GM21825 (cell line): ENCODE data around the gene COQ7.
A peak's percentile ranks its signal among the peaks of the same experiment; 100 is the strongest.

ENCODE experiments used
- ATAC-seq: cut with Tn5 transposase; IDR thresholded peaks from one replicate; pipeline ENCODE4 v1.9.1; 2021; ENCODE audit warnings: mild to moderate bottlenecking, moderate library complexity; ENCODE audit not compliant: unreplicated experiment

Gene COQ7

DNA sequence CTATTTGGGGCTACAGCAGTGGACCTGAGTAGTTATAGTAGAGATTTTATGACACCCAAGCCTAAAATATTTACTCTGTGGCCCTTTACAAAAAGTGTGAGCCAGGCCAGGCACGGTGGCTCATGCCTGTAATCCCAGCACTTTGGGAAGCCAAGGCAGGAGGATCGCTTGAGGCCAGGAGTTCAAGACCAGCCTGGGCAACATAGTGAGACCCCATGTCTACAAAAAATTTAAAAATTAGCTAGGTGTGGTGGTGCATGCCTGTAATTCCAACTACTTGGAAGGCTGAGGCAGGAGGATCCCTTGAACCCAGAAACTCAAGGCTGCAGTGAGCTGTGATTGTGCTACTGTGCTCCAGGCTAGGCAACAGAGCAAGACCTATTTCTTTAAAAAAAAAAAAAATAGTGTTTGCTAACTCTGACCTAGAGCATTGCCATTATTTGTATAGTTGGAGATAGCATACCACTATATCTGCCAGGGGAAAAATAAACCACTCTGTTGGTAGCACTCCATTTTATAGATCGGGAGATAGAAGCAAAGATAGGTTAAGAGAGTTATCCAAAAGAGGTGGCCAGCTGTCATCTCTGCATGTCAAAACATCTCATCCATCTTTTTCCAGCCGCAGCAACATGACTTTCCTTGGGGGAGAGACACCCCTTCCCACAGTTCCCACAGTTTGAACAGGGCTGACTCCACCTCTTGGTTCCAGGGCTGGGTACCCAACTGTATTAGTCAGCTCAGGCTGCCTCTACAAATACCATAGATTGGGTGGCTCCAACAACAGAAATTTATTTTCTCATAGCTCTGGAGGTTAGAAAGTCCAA, 43.3 kb downstream of the COQ7 start:
- ATAC-seq, result no peak

DNA sequence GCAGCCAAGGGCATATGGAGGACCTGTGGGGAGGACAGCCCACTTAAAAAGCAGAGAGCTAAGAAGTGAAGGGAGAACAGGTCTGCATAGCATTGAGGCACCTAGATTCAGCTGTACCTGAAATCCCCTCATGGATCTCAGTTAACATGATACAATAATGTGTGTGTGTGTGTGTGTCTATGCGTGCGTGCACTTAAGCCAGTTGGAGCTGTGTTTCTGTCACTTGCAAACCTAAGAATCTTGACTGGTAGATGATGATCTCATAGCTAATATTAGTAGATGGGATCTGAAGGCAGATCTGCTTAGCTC, 44.6 kb downstream of the COQ7 start:
- ATAC-seq, result no peak

DNA sequence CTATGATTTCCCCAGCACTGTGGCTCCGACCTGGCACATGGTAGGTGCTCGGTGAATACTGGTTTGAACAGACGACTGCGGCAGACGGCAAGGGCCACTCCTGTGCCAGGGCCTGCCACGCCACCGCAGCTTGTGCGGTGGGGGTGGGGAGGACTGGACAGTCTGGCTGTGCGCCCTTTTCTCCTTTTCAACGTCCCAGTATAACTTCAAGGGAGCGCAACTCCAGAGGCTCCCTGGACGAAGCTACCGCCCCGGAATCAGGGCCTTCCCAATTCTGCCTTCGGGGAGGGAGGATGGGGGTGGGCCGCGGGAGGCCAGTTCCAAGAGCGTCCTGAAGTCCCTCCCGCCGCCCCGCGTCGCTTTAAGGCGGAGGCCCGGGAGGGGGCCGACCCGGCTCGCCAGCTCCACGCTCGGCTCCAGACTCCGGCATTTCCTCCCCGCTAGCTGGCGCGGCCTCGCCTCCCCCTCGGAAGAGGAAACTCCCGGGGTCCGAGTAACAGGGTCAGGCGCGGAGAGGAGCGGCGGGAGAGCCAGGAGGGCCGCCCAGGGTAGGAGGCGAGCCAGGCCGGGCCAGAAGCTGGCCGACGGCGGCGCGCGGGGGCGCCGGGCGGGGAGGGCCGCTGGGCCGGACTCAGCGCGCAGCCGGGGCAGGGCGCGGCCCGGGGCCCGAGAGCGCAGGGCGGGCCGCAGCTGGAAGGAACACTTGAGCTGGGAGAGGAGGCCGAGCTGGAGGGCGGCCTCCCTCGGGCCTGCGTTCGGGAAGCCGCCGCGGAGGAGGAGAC, 46.4 kb downstream of the COQ7 start, which contains the start of gene ITPRIPL2:
Gene ITPRIPL2, plus strand, starts transcription at position 388 of the 782 bp plus-strand sequence. CDS start 498 bp downstream, outside the sequence.
- ATAC-seq, result no peak

DNA sequence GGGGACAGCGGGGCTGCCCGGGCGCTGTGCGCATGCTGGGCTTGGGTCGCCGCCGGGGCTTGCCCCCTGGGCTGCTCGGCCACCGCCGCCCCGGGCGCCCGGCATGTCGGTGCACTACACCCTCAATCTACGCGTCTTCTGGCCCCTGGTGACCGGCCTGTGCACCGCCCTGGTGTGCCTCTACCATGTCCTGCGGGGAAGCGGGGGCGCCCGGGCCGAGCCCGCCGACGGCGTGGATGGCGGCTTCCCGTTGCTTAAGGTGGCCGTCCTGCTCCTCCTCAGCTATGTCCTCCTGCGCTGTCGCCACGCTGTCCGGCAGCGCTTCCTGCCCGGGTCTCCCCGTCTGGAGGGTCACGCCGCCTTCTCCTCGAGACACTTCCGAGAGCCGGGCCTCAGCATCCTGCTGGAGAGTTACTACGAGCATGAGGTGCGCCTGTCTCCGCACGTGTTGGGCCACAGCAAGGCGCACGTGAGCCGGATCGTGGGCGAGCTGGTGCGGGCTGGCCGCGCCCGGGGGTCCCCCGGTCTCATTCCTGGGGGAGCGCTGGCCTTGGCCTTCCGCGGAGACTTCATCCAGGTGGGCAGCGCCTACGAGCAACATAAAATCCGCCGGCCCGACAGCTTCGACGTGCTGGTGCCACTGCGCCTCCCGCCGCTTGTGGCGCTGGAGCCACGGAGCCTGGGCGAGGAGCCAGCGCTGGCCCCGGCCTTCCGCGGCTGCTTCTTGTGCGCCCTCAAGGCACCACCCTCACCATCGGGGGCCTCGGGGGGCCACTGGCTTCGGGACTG, 47.1 kb downstream of the COQ7 start:
- ATAC-seq, result no peak

DNA sequence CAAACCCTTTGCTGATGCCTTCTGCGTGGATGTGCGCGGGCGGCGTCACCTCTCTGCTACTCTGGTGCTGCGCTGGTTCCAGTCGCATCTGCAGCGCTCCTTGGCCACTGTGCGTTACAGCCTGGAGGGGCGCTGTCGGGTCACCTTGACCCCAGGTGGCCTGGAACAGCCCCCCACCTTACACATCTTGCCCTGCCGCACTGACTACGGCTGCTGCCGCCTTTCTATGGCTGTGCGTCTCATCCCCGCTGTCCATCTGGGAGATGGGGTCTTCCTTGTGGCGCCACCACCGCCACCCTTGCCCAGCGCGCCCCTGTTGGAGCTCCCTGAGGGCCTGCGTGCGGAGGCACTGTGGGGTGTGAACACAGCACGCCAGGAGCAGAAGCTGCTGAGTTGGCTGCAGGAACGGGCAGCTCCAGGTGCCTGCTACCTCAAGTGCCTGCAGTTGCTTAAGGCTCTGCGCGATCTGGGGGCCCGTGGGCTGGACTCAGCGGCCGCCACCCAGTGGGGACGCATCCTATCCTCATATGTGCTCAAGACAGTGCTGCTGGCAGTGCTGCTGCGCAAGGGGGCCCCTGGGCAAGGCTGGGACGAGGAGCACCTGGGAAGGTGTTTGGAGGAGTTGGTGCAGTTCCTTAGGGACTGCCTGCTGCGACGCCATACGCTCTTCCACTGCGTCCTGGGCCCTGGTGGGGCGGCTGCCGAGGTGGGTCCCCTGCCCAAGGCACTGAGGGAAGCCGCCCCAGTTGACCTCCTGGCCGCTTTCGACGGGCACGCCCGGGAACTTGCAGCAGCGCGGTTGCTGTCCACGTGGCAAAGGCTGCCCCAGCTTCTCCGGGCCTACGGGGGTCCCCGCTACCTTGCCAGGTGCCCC, 48.0 kb downstream of the COQ7 start:
- ATAC-seq, result no peak

DNA sequence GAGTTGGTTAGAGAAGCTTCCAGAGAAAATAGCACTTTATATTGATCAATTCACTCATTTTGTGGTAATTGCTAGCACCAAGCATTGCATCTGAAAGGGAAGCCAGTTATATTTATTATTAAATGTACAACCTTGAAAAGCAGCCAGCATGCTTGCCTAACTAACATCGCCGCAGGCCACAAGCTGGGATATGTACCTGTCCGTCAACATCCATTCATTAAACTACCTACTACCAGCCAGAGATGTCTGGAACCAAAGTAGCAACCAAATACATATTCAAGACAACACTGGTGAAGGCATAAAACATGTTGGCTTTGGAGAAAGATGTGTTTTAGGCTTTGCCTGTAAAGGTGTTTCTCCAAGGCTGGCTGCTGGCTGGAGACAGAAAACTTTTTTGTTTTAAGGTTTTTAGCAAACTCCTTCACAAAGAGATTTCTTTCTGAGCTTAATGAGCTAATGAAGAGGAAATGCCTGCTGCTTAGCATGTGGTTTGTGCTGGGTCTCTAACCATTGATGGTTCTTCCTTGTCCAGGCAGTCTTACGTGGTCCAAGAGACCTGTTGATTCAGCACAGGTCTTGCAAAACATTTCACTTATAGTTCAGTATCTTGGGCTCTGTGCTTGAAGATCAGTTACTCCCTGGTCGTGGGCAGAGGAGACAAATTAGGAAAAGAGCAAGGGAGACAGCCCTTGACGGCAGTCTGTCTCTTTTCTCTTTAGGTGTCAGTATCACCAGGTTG, 49.5 kb downstream of the COQ7 start:
- ATAC-seq, result no peak

DNA sequence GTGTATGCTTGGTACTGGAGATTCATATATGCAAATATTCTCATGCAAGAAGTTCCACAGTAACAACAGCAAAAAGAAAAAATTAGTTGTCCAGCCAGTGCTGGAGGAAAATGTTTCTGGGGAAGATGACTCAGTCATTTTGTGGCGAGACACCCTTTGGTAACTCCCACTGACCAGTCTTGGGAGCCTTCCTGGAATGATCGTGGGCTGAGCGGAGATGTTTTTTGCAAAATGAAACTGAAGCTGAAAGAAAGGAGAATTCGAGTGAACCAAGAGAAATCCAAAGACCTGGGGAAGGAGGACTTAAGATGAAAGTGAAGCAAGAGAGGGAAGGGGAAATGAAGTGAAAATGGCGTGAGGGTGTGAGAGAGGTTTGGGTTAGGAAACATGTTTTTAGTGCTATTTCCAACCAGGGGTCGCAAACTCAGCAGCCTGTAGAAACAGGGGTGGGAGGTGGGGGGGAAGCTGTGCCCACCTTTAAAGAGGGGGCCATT, 51.6 kb downstream of the COQ7 start:
- ATAC-seq, result no peak

DNA sequence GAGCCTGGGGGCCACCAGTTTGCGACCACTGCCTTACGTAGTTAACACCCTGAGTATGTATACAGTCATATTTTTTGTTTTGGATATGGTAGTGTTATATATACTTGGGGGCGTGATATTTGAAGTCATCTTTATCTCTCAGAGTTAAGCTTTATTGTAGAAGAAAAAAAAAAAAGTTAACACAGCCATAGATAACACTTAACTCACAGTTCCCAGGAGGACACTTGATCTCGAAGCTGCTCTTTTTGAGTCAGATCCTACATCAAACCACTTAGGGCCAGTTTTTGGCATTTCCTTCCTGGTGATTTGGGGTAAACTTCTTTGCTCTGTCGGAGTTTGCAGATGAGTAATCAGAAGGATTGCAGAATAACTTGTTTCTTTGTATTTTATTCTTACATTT, 52.1 kb downstream of the COQ7 start:
- ATAC-seq, result no peak

DNA sequence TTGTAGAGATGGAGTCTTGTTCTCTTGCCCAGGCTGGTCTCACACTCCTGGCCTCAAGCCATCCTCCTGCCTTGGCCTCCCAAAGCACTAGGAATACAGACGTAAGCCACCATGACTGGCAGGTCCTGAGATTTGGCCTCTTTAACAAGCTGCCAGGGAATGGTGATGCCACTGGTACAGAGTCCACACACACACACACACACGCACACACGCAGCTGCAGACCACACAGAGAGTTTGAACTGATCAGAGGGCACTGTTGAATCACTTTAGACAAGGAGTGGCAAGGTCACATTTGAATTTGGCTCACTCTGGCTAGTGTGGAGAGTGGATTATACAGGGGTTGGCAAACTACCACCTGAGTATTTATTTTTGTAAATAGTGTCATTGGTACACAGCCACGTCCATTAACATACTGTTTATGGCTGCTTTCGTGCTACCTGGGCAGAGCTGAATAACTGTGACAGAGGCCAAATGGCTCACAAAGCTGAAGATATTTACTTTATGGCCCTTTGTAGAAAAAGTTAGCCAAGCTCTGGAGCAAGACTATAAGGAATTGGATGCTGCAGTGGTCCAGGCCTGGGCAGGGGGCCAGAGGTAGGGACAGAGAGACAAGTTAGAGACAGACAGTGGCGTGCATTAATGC, 56.2 kb downstream of the COQ7 start:
- no peak for ATAC-seq

DNA sequence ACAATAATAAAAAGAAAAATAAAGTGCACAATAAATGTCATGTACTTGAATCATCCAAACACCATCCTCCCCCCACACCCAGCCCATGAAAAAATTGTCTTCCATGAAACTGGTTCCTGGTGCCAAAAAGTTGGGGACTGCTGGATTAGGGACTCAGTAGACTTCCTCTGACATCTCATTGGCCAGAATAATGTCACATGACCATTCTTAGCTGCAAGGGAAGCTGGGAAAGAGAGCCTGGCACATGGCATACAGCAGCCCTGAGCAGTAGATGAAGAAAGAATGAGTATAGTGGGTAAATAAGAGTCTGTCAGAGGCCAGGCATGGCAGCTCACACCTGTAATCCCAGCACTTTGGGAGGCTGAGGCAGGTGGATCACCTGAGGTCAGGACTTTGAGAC, 58.9 kb downstream of the COQ7 start:
- no peak for ATAC-seq

DNA sequence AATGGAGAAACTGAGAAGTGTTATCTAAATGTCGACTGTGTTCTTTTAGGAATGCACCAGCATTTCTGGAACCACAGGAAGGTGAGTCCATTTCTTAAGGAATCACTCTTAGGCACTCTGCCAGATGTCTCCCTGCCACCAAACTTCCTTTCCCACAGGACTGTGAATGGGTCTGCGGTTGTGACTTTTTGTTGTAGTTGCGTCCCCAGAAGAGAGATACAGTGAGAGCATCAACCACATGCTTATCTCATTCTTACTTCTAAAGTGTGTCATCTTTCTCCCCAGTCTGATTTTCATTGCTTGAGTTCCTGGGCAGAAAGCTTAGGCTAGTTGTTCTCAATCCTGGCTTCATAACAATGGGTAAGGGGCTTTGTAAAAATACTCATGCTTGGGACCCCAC, 59.8 kb downstream of the COQ7 start:
- peak; percentile 21 for ATAC-seq

DNA sequence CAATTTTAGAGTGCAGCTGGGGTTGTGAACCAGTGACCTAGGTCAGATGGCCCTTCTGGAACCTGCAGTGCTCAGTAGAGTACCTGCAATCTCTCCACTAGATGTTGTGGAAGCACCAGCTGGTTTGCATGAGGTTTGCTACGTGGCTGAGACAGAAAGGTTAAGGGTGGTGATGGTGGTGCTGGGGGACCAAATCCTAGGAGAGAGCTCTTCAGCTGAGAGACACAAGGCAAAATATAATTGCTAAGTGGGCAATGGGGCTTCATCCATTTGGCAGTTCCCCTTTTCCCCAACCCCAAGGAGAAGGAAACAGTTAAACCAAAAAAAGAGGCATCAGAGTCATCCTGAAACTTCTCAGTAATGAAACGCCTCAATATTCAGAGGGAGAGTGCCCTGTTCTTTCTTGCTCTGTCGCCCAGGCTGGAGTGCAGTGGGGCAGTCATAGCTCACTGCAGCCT, 60.3 kb downstream of the COQ7 start:
- ATAC-seq, result peak; percentile 48

DNA sequence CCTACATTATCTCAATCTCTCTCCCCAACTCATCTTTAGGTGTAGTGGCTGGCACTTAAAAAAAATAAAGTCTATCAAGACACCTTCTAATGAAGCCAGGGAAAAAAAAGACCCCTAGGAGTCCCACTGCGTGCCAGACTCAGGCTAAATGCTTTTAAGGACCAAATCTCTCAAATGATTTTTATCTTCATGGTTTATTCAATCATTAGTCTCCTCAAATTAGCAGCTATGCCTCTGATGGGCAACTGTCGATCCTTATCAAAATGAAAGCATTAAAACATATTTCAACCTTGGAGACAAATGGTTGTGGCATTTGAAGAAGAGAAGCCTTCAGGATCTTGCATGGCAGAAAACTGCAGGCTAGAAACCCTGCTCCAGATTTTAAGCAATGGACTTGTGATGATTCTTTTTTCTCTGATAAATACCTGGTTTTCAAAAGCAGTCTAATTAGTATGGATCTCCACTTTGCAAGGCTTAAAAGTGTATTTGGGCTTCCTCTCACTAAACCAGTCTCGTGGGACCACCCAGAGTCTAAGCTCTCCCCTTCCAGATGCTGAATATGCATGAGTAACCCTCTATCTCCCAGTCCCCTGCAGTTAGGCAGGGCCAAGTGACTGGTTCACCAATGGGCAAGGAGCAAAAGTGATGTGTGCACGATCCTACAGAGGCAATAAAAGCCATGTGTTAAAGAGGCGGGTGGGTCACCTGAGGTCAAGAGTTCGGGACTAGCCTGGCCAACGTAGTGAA, 61.2 kb downstream of the COQ7 start:
- ATAC-seq, result no peak
